ENCODE measurements around the gene HOXB6.

HOXB6 gene

GRCh38 chr17:48611213-48611612, 6.4 kb upstream of the HOXB6 start:
- DNase-seq (ENCODE audit: insufficient read length, low spot score), result no peak

GRCh38 chr17:48610282-48611211, 5.8 kb upstream of the HOXB6 start, which contains the start of gene HOXB7:
Gene HOXB7, minus strand, starts transcription at chr17:48611017. Its CDS starts 99 bp downstream, at chr17:48610918.
- DNase-seq (ENCODE audit: insufficient read length, low spot score) (peak; percentile 80), FAIRE-seq (peak; percentile 96)

More at GRCh38 chr17:48611213-48611612, 6.4 kb upstream of the HOXB6 start:
- FAIRE-seq, result peak; percentile 37

- FAIRE-seq (no peak), DNase-seq (ENCODE audit: insufficient read length, low spot score) (no peak)
Observed at GRCh38 chr17:48609759-48610281, 5.0 kb upstream of the HOXB6 start.

GRCh38 chr17:48609033-48609432, 4.2 kb upstream of the HOXB6 start:
- FAIRE-seq (no peak), DNase-seq (ENCODE audit: insufficient read length, low spot score) (no peak)

GRCh38 chr17:48608494-48608834, 3.7 kb upstream of the HOXB6 start:
- DNase-seq (ENCODE audit: insufficient read length, low spot score), result no peak
- no peak for FAIRE-seq

DNA sequence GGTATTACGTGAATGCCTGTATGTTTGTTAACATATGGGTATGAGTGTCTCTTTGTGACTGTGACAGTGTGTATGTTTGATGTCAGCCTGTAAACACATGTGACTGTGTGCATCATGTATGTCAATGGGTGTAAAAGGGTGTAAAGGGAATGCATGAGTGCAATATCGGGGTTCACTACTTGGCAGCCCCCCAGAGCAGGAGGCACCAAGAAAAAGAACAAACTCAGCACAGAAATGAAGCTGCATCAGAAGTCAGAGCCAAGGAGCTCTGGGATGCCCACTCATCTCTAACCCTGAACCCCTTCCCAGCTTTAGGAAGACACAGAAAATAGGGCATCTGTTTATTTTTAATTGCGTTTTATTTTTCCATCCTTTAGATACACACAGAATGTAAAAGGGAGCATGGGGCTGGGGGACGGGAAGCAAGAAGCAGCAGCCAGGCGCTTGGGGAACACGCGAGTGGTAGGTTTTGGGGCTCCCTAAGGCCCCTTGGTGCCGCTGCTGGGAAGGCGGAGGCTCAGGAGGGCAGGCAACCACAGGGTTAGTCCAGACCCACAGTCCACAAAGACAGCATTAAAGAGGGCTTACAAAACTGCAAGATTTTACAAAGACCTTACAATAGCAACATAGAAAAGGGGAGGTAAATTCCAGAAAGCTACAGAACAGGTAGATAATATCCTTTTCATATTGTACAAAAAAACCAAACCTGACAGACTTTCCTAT, 2.3 kb upstream of the HOXB6 start:
- FAIRE-seq, result no peak
- no peak for DNase-seq (ENCODE audit: insufficient read length, low spot score)

- no peak for FAIRE-seq
- DNase-seq (ENCODE audit: insufficient read length, low spot score), result no peak
Observed at GRCh38 chr17:48605991-48606891, 1.5 kb upstream of the HOXB6 start.

DNA sequence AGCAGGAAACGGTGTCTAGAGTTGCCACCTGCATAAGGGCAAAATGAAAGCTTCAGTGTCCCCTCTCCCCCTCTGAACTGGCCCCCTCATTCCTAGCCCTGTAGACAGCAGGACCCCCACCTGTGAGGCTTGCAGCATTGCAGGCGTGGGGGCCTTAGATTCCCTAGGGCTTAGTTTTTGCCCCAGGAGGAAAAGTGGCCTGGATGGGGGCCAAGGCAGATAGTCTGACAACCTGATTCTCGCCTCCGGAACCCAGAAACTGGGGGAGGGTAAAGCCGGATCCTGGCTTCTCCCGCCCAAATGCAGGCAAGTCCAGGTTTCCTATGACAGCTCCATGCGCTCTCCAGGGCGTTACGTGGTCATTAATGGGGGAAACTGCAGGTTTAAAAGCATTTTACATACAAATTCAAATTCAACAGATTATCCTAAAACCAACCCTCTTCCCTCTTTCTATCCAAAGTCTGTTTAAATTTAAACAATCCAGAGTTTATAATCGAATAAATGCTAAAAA, 678 bp upstream of the HOXB6 start:
- FAIRE-seq, result no peak

GRCh38 chr17:48603959-48604769, 622 bp downstream of the HOXB6 start:
- FAIRE-seq, result no peak
- no peak for DNase-seq (ENCODE audit: insufficient read length, low spot score)

More for the DNA sequence above, 678 bp upstream of the HOXB6 start:
- DNase-seq (ENCODE audit: insufficient read length, low spot score), result no peak

DNA sequence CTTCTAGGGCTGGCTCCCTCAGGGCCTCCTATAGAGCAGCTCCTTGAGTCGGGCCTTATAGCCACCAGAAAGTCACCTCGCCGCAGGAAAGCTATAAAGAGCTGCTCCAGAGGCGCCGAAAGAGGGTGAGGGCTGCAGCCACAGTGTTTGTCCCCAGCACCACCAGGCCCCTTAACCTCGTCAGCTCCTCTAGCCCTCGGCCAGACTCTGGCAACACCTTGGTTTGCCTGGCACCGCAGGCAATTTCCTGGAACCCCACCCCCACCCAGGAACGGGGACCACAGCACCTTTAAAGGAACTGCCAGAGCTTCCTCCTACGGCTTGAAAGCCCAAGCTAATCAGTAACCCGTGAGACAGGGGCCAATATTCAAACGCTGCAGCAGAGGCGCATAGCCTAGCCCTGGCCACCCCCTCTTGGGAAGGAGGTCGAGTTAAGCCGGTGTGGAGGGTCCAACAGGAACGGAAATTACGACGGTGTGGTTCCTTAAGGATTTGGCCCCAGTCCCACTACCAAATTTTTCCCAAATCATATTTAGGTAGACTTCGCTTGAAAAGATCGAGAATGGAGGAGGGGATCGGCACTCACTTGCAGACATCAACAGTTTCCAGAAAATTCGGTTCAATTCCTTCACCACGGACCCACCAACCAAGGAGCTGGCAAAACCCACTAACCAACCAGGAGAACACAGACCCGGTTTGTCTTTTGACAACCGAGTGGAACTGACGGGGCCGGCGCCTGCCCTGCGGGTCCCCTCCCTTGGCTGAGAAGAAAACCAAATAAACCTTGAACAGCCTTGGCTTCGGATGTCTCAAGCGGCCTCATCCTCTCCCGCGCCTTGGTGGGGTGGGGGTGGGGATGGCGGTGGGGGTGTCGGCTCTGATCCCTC, 3.0 kb downstream of the HOXB6 start:
- DNase-seq (ENCODE audit: insufficient read length, low spot score) (no peak), FAIRE-seq (no peak)

GRCh38 chr17:48601207-48601538, 3.6 kb downstream of the HOXB6 start:
- FAIRE-seq, result no peak
- no peak for DNase-seq (ENCODE audit: insufficient read length, low spot score)

DNA sequence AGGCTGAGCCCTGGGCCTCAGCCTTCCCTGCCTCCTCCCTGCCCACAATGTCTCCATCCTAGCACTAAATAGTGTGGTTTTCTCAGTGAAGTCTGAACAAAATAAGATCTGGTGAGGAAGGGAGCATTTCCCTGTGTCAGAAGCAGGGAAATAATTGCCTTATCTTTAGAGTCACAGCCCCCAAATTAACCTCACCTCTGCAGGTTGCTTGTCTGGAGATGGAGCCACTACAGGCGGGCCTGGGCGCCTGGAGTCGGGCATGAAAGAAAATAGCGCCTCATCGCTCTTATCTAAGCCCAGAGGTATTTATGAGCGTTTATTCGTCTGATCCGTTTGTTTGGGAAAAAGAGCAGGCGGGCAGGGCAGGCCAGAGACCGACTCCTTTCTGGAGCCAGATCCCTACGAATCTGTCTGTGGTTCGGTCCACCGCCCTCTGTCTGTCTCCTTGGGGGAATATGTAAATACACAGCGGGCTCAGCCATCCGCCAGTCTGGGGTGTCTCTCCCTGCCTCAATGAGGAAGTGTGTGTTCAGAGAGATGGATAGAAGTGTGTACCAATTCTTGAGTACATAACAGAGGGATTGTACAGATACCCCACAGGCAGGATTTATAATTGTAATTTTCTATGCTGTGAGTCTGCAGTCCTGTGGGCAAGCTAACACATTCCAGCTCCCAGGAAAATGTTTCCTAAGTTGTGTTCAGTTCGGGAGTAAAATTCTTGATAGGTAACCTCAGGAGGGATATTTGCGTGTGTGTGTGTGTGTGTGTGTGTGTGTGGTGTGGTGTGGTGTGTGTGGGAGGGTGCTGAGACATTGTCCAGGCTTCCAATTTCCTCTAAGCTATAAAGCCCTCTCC, 4.3 kb downstream of the HOXB6 start:
- FAIRE-seq (no peak), DNase-seq (ENCODE audit: insufficient read length, low spot score) (no peak)

GRCh38 chr17:48599354-48599753, 5.4 kb downstream of the HOXB6 start:
- DNase-seq (ENCODE audit: insufficient read length, low spot score) (no peak), FAIRE-seq (no peak)

DNA sequence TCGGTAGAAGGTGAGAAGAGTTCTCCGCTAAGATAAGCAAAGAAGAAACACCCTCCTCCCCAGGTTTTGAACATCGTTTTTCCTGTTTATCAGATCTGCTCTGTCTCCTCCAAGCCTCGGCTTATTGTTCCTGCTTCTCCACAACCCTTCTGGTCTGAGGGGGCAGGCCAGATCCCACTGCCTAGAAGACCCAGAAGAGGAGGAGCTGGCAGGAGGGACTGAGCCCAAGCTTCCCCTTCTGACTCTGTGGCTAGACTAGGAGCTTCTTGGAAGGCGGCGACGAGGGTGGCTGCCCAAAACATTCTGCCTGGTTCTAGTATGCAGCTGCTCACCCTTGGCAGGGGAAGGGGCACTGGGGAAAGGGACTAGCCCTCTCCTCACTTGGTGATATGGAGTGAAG, 6.0 kb downstream of the HOXB6 start:
- FAIRE-seq (no peak), DNase-seq (ENCODE audit: insufficient read length, low spot score) (no peak)

DNA sequence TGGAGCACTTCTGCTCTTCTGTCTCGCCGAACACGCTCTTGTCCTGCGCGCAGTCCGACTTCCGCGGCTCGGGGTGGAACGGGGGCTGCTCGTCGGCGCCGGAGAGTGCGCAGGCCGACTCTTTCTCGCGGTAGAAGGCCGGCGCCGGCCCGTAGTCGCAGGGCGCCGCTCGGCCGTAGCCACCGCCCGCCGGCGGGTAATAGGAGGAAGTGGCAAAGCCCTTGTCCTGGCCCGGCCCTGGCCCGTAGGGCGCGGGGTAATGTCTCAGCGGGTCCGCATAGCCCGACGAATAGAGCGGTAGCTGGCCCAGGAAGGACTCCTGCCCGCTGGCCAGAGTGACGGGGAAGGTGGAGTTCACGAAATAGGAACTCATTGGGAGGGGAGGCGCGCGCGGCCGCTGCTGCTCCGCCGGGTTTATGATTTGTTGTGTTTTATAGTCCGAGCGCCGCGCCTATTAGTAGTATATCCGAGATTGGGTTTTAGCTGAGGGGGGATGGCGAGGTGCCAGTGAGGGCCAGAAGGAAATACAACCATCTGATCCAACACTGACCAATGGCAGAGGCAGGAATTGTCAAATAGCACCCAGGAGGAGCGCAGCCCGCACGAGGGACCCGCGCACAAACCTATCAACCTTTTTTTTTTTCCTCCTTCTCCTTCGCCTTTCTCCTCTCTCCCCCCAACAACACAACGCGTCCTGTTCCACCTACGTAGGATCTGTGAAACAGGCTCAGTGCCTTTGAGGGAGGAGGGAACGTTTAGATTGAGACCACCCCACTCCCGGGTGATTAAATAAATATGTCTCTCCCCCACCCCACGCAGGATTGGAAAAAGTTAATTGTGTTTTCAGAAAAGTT, 6.8 kb downstream of the HOXB6 start:
- DNase-seq (ENCODE audit: insufficient read length, low spot score), result no peak
- FAIRE-seq, result peak; percentile 67

GRCh38 chr17:48597528-48597777, 7.3 kb downstream of the HOXB6 start:
- DNase-seq (ENCODE audit: insufficient read length, low spot score) (no peak), FAIRE-seq (peak; percentile 72)

Measured in GM19239 (cell line).